Raji (cell line): ENCODE data around the gene STOX2.

ENCODE experiments used
- POLR2A ChIP-seq: IDR thresholded peaks from 2 replicates; pipeline ENCODE4 v1.6.1; 2011; ENCODE audit warnings: low read depth, low read length, control low read depth; ENCODE audit not compliant: insufficient read depth

STOX2 gene

GRCh38 chr4:184012937-184013336 lies 107.8 kb downstream of the STOX2 start:
- TF ChIP-seq POLR2A, result no peak

GRCh38 chr4:184014301-184014700 lies 109.2 kb downstream of the STOX2 start:
- TF ChIP-seq POLR2A, result no peak

- TF ChIP-seq POLR2A, result no peak
Observed at GRCh38 chr4:184016759-184017668, 111.9 kb downstream of the STOX2 start.

GRCh38 chr4:184019076-184019475 lies 114.0 kb downstream of the STOX2 start:
- TF ChIP-seq POLR2A, result no peak

- no peak for TF ChIP-seq POLR2A
Observed at GRCh38 chr4:184019667-184020623, 114.8 kb downstream of the STOX2 start.

- TF ChIP-seq POLR2A, result no peak
Observed at GRCh38 chr4:184021389-184021788, 116.3 kb downstream of the STOX2 start.

- TF ChIP-seq POLR2A, result no peak
Observed at GRCh38 chr4:184022679-184023383, 117.7 kb downstream of the STOX2 start.

- TF ChIP-seq POLR2A, result no peak
Observed at GRCh38 chr4:184024637-184025036, 119.5 kb downstream of the STOX2 start.

GRCh38 chr4:184028561-184029374 lies 123.7 kb downstream of the STOX2 start:
- no peak for TF ChIP-seq POLR2A

GRCh38 chr4:184030036-184030435 lies 124.9 kb downstream of the STOX2 start:
- TF ChIP-seq POLR2A, result no peak

GRCh38 chr4:184030764-184031163 lies 125.7 kb downstream of the STOX2 start:
- TF ChIP-seq POLR2A, result no peak

GRCh38 chr4:184032091-184032490 lies 127.0 kb downstream of the STOX2 start:
- TF ChIP-seq POLR2A, result no peak

- TF ChIP-seq POLR2A, result no peak
Observed at GRCh38 chr4:184039963-184040383, 134.9 kb downstream of the STOX2 start.

- TF ChIP-seq POLR2A, result no peak
Observed at GRCh38 chr4:184041156-184041555, 136.0 kb downstream of the STOX2 start.

GRCh38 chr4:184046148-184046547 lies 141.0 kb downstream of the STOX2 start:
- no peak for TF ChIP-seq POLR2A

- TF ChIP-seq POLR2A, result no peak
Observed at GRCh38 chr4:184052616-184053015, 147.5 kb downstream of the STOX2 start.
